HCT116 (cell line): Measurements from ENCODE around the gene FGFRL1. TPM values are rescaled to one million over a fixed set of nuclear protein-coding genes. Genes with fewer than 3 reads are reported as not detected.

Source experiments
- total RNA-seq: library from RNA; stranded (reverse); gene quantifications from one replicate; pipeline ENCODE4 v1.2.1, GENCODE V29; 2021; ENCODE audit not compliant: unreplicated experiment

Gene FGFRL1
- total RNA-seq, 1 experiment from 2014 or later: 91.1 TPM

Other genes with a start within 250 kb of the FGFRL1 start
- gene CPLX1, start 185.5 kb upstream of the FGFRL1 start, total RNA-seq: 14.5 TPM
- 123 TPM for gene GAK, start 79.3 kb upstream of the FGFRL1 start, total RNA-seq
- gene TMEM175, start 79.2 kb upstream of the FGFRL1 start, total RNA-seq: 17.5 TPM
- 22.0 TPM for gene DGKQ, start 38.1 kb upstream of the FGFRL1 start, total RNA-seq
- gene IDUA, start 24.6 kb upstream of the FGFRL1 start, total RNA-seq: 28.2 TPM
- 0.22 TPM for gene SLC26A1, start 18.2 kb upstream of the FGFRL1 start, total RNA-seq
- gene RNF212, start 101.9 kb downstream of the FGFRL1 start, total RNA-seq: not detected
- gene SPON2, start 161.0 kb downstream of the FGFRL1 start, total RNA-seq: 1.5 TPM
- gene CTBP1, start 237.5 kb downstream of the FGFRL1 start, total RNA-seq: 175 TPM